ENCODE data around the gene TTC9B.

- TF ChIP-seq CTCF (IDR thresholded peaks at IDR 0.05) (no peak), EZH2 (IDR thresholded peaks at IDR 0.05; ENCODE audit: borderline replicate concordance, insufficient read depth, low read depth, low read length, poor library complexity, severe bottlenecking) (no peak)
Observed at GRCh38 chr19:40217934-40218890, at the start of gene TTC9B.
